HTR-8/SVneo (cell line): ENCODE data around the gene NTM.
"Not testable (repeated sequence)": the region's sequence is repeated elsewhere in the genome, so short reads cannot be mapped to it uniquely, and the experiment has no call there.

Source experiments
- DNase-seq: peaks from one replicate; pipeline ENCODE4 v3.0.0; 2011; ENCODE audit warnings: low spot score, mixed read lengths; ENCODE audit not compliant: insufficient read length
- FAIRE-seq: peaks from 2 replicates; lab custom pipeline; 2011; peaks lifted over from hg19 to GRCh38; lab: Jason Lieb, UNC

NTM gene

GRCh38 chr11:132062541-132062940 is 692.1 kb downstream of the NTM start:
- no peak for FAIRE-seq
- no peak for DNase-seq

DNA sequence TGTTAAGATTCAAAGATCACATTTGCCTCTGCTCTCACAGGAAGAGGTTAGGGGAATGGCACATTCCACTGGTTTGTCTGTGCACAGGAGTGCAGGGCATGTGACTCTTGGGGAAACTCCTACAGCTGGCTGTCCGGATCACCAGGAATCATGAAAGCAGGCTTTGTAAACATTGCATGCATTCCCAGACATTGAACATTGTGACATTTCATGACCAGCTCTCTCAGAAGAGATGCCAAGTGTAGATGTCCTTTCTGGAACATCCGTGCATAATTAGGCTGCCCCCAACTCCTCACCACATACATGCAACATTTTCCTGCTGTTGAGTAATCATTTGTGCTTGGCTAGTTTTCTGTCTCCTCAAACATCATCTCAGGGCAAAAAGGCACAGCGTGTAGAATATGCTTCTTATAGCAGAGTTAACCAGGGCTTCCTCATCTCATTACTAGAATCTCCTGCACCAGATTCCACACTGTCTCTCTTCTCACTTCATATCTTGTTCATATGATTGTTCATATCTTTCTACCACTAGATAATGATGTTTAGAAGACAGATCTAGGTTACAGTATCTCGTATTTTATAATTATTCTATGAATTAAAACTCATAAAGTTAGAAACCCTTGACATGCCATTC is 694.7 kb downstream of the NTM start:
- DNase-seq, result peak; percentile 40

GRCh38 chr11:132068556-132068955 is 698.1 kb downstream of the NTM start:
- FAIRE-seq (no peak), DNase-seq (no peak)

More for the DNA sequence above, 694.7 kb downstream of the NTM start:
- FAIRE-seq, result no peak

GRCh38 chr11:132069593-132069992 is 699.2 kb downstream of the NTM start:
- DNase-seq, FAIRE-seq: not testable (repeated sequence)

GRCh38 chr11:132070907-132071306 is 700.5 kb downstream of the NTM start:
- not testable (repeated sequence) for DNase-seq, FAIRE-seq

DNA sequence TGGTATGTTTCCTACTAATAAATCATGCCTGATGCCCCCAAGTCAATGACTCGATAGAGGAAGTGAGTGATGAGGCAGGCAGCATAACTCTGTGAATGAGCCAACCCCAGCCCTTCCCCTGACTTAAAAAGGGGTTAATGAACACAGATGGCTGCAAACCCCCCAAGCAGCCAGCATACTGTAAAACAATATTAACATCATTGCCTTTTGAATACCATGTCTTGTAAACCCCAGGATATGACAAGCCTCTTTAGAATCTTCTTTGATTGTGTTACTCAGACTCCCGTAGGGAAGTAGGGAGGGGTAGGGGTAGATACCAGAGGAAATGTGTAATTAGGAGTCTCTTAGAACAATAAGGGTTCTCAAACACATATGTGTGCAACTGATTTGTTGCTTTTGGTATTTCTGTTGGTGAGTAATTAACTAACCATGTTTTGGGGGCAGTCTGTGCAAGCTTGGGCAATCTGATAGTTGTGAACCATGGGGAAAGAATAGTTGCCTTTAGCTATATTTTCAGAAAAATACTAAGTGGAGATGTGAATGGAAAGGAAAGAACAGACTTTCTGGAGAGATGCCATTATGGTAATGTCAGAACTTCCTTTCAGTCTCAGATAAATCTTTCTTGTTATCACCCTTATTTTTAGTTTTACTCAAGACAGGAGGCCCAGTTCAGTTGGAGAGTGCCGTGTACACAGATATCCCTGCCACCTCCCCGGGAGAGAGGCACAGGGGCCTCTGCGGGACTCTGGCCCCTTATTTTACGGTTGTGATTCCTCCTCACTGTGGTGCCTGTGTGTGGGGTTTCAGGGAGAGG is 701.8 kb downstream of the NTM start:
- DNase-seq (peak; percentile 24), FAIRE-seq (no peak)

GRCh38 chr11:132072858-132073211 is 702.4 kb downstream of the NTM start:
- FAIRE-seq (no peak), DNase-seq (no peak)

DNA sequence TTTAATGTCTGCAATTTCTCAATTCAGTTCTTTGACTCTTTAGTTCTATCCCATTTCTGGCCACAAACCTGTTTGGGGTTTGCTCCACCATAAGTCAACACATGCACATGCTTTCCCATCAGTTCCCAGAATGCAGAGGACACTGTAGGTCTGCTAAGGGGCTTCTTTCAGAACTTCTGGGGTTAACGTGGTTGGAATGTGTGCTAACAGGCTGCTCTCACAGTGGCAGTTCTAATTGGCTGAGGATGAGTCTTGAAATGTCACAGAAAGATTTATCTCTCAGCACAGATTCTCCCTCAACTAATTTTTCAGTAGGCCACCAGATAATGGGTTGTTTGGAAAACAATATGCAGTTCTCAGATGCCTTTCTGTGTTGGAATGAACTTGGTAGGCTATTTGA is 703.4 kb downstream of the NTM start:
- FAIRE-seq, result no peak
- no peak for DNase-seq

GRCh38 chr11:132075447-132075846 is 705.0 kb downstream of the NTM start:
- no peak for FAIRE-seq
- DNase-seq, result no peak

DNA sequence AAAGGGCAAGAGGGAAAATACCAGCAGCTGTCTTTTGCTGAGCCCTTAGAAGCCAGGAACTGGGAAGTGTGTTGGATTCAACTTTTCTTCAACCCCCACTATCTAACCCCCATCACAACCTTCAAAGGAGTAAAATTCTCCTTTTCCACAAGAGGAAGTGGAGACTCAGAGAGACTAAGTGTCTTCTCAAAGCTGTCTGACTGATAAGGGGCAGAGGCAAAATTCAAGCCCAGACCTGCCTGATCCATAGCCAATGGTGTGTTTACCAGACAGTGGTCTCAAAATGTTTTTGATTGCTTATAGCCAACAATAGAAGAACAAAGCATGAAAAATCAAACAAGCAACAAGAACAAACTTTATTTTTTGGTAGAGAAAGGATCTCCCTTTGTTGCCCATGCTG is 707.0 kb downstream of the NTM start:
- no peak for DNase-seq
- FAIRE-seq, result no peak

GRCh38 chr11:132078264-132079076 is 708.1 kb downstream of the NTM start:
- DNase-seq, result no peak
- no peak for FAIRE-seq

- FAIRE-seq (no peak), DNase-seq (no peak)
Observed at GRCh38 chr11:132080127-132080526, 709.7 kb downstream of the NTM start.

- FAIRE-seq (no peak), DNase-seq (no peak)
Observed at GRCh38 chr11:132082566-132082965, 712.2 kb downstream of the NTM start.

- FAIRE-seq, result no peak
- no peak for DNase-seq
Observed at GRCh38 chr11:132084433-132084832, 714.0 kb downstream of the NTM start.

- FAIRE-seq, result no peak
- no peak for DNase-seq
Observed at GRCh38 chr11:132087148-132087547, 716.7 kb downstream of the NTM start.

DNA sequence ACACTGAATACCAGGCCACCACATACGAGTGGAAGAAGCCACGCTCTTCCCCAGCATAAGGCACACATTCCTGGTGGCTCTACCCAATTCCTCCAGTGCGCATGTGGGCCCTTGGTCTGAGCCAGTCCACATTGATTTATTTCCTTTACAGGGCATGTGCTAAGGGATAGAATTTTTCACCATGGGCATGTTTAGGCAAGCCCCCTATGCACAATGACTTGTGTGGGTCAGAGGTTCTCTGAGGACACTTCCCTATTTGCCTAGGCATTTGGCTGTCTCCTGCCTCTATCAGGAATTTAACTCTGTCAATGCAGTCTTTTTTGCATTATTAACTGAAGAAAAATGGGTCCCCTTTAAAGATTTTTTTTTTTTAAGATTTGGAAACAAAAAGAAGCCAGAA is 718.1 kb downstream of the NTM start:
- DNase-seq, result no peak
- FAIRE-seq, result no peak

- FAIRE-seq (no peak), DNase-seq (no peak)
Observed at GRCh38 chr11:132093536-132094259, 723.3 kb downstream of the NTM start.

- FAIRE-seq (no peak), DNase-seq (no peak)
Observed at GRCh38 chr11:132094598-132094997, 724.2 kb downstream of the NTM start.

DNA sequence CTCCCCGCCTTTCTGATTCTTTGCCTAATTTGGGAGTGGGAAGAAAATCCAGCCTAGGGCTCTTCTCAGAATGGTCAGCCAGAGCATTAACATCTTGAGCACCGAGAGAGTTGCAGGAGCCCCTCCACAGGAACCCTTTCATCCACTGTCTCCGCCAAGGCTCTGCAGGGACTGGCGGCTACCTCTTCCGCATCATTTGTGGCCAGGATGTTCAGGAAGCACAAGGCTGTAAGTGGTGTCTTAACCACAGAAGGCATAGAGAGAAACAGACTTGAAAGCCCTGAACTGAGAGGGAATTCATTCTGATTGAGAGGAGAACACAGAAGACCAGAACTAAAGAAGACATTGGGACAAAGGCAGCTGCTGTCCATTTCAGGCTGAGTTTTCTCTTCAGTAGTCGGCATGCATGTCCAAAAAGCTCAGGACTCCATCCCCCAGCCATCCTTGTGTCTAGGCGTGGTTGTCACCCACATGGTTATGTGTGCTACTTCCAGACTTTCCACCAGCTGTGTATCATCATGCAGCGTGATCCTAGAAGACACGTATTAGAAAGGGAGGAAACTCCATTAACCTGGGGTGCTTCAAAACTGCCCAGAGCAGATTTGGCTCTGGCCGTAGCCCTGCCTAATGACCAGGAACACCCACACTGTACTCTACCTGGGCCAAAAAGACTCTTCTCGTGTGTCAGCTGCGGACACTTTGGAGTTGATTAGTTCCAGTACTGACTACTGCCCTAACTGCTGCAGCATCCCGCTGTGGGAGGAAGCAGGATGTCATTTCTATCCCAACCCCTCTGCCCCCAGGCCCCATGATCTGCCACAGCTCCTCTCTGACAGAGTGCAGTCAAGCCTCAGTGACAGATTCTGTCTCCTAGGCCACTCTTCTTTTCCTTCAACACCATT is 725.1 kb downstream of the NTM start:
- FAIRE-seq (no peak), DNase-seq (no peak)
